Measurements from ENCODE around the gene XRCC4. TPM values are rescaled to one million over a fixed set of nuclear protein-coding genes. Genes with fewer than 3 reads are reported as not detected.

The XRCC4 gene
- total and polyA plus RNA-seq, 7 donors = 1.6 to 7.9 (median 3.2) TPM

- ATAC-seq = no peak
- intact Hi-C loops (cut with DNase I) = no loop called here
Observed at GRCh38 chr5:83157163-83157562, 79.8 kb downstream of the XRCC4 start.

GRCh38 chr5:83162601-83163000, 85.3 kb downstream of the XRCC4 start:
- ATAC-seq = no peak
- H3K4me3 ChIP-seq = no peak overlapping the region
- TF ChIP-seq CTCF (IDR thresholded peaks at IDR 0.05) = no peak
- no peak overlapping the region for H3K27ac ChIP-seq
- no peaks in the 10 kb centered on the region for H3K4me1 ChIP-seq
- H3K9me3 ChIP-seq = no peaks in the 10 kb centered on the region
- intact Hi-C loops (cut with DNase I) = no loop called here
- no peaks in the 10 kb centered on the region for H3K27me3 ChIP-seq (ENCODE audit: insufficient read depth in 3 of 3, low read length in 2 of 3)
- WGBS, 3 donors = 39 to 47% (median 43%) methylated on average over 3 of the region's 3 CpGs
- no peak for DNase-seq
- H3K36me3 ChIP-seq (ENCODE audit: insufficient read depth in 1 of 2, low read depth in 1 of 2) = no peaks in the 10 kb centered on the region

More at GRCh38 chr5:83157163-83157562, 79.8 kb downstream of the XRCC4 start:
- Histone ChIP-seq H3K27me3 (ENCODE audit: insufficient read depth in 3 of 3, low read length in 2 of 3) (no peaks in the 10 kb centered on the region), H3K27ac (no peak overlapping the region), H3K4me1 (no peaks in the 10 kb centered on the region), H3K4me3 (no peak overlapping the region), H3K36me3 (ENCODE audit: insufficient read depth in 1 of 2, low read depth in 1 of 2) (no peaks in the 10 kb centered on the region), H3K9me3 (no peaks in the 10 kb centered on the region)
- WGBS, 3 donors = 23 to 28% (median 23%) methylated on average over 2 of the region's 2 CpGs
- TF ChIP-seq CTCF (IDR thresholded peaks at IDR 0.05) = no peak
- DNase-seq = no peak

- Histone ChIP-seq H3K27ac (no peak overlapping the region), H3K4me3 (no peak overlapping the region), H3K9me3 (no peaks in the 10 kb centered on the region), H3K36me3 (ENCODE audit: insufficient read depth in 1 of 2, low read depth in 1 of 2) (no peaks in the 10 kb centered on the region), H3K27me3 (ENCODE audit: insufficient read depth in 3 of 3, low read length in 2 of 3) (no peaks in the 10 kb centered on the region), H3K4me1 (no peaks in the 10 kb centered on the region)
- intact Hi-C loops (cut with DNase I) = loop anchor here in 1 of 2 donors (5.0 kb wide), 1 partner anchor 755 kb away; no protein-coding TSS in a partner anchor
- TF ChIP-seq CTCF (IDR thresholded peaks at IDR 0.05) = no peak
- DNase-seq = no peak
- no peak for ATAC-seq
Observed at GRCh38 chr5:83167538-83167937, 90.2 kb downstream of the XRCC4 start.

GRCh38 chr5:83169571-83170337, 92.4 kb downstream of the XRCC4 start:
- H3K4me1 ChIP-seq = no peaks in the 10 kb centered on the region
- intact Hi-C loops (cut with DNase I) = loop anchor here in 1 of 2 donors (5.0 kb wide), 1 partner anchor 753 kb away; no protein-coding TSS in a partner anchor
- H3K36me3 ChIP-seq (ENCODE audit: insufficient read depth in 1 of 2, low read depth in 1 of 2) = no peaks in the 10 kb centered on the region
- DNase-seq = no peak
- WGBS, 3 donors = 72 to 83% (median 76%) methylated on average over 2 of the region's 2 CpGs
- ATAC-seq = no peak
- no peak overlapping the region for H3K4me3 ChIP-seq
- no peak for TF ChIP-seq CTCF (IDR thresholded peaks at IDR 0.05)
- H3K27me3 ChIP-seq (ENCODE audit: insufficient read depth in 3 of 3, low read length in 2 of 3) = no peaks in the 10 kb centered on the region
- H3K9me3 ChIP-seq = no peaks in the 10 kb centered on the region
- H3K27ac ChIP-seq = no peak overlapping the region

- intact Hi-C loops (cut with DNase I) = no loop called here
- Histone ChIP-seq H3K27ac (no peak overlapping the region), H3K9me3 (no peaks in the 10 kb centered on the region), H3K4me1 (no peaks in the 10 kb centered on the region), H3K27me3 (ENCODE audit: insufficient read depth in 3 of 3, low read length in 2 of 3) (no peaks in the 10 kb centered on the region), H3K36me3 (ENCODE audit: insufficient read depth in 1 of 2, low read depth in 1 of 2) (no peaks in the 10 kb centered on the region), H3K4me3 (no peak overlapping the region)
- no peak for ATAC-seq
- TF ChIP-seq CTCF (IDR thresholded peaks at IDR 0.05) = no peak
- DNase-seq = no peak
- 91 to 96% (median 92%) methylated on average over 1 of the region's 1 CpG for WGBS, 3 donors
Observed at GRCh38 chr5:83172011-83172410, 94.7 kb downstream of the XRCC4 start.

Measured in psoas muscle (tissue), 8 donors.